Subcutaneous abdominal adipose tissue (tissue), 5 donors: Measurements from ENCODE around the gene LRWD1.
A peak's percentile ranks its signal among the peaks of the same experiment; 100 is the strongest.
"Not testable (repeated sequence)": the region's sequence is repeated elsewhere in the genome, so short reads cannot be mapped to it uniquely, and the experiment has no call there.

ENCODE experiments used
- H3K27ac ChIP-seq: one replicate; pipeline ENCODE4 v1.7.0; 2013; ENCODE audit warnings: low read depth, mild to moderate bottlenecking, inconsistent platforms, low read length, moderate library complexity
- H3K27me3 ChIP-seq, 5 donors: one replicate each; pipeline ENCODE4 v1.7.0; 2013; ENCODE audit warnings: low read length in 5 of 5, inconsistent platforms in 1 of 5; ENCODE audit not compliant: control insufficient read depth in 5 of 5, insufficient read depth in 4 of 5
- H3K36me3 ChIP-seq, 5 donors: one replicate each; pipeline ENCODE4 v1.7.0; 2013; ENCODE audit warnings: low read length in 5 of 5; ENCODE audit not compliant: control insufficient read depth in 5 of 5, insufficient read depth in 5 of 5
- H3K4me1 ChIP-seq, 5 donors: one replicate each; pipeline ENCODE4 v1.7.0; 2013; ENCODE audit warnings: low read length in 5 of 5, mild to moderate bottlenecking in 3 of 5, moderate library complexity in 1 of 5; ENCODE audit not compliant: control insufficient read depth in 5 of 5, insufficient read depth in 5 of 5
- H3K4me3 ChIP-seq, 5 donors: one replicate each; pipeline ENCODE4 v1.7.0; 2013; ENCODE audit warnings: low read length in 5 of 5, low read depth in 1 of 5
- H3K9ac ChIP-seq, 5 donors: one replicate each; pipeline ENCODE4 v1.7.0; 2013; ENCODE audit warnings: low read length in 5 of 5, mild to moderate bottlenecking in 4 of 5, moderate library complexity in 3 of 5
- H3K9me3 ChIP-seq, 5 donors: one replicate each; pipeline ENCODE4 v1.7.0; 2013; ENCODE audit warnings: low read length in 5 of 5; ENCODE audit not compliant: control insufficient read depth in 5 of 5
- donor health status: healthy.
- donor health status: healthy.
- donor health status: healthy.
- donor health status: healthy.
- donor health status: healthy.

The LRWD1 gene

DNA sequence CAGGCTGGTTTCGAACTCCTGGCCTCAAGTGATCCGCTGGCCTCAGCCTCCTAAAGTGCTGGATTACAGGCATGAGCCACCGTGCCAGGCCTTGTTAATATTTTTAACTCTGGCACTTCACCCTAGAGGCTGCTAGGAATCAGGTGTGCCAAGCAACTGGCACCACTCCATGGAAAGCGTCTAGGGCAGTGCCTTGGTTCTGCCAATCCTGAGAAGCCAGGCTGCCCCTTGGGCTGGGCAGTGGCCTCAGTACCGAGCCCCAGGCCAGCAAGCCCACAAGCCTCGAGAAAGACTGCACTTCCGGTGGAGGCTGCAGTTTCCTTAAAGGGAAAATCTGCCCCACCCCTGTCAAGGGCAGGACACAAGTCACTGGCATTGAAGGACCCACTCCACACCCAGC is 11.5 kb upstream of the LRWD1 start:
- H3K4me3 ChIP-seq: no peak overlapping the region
- H3K4me1 ChIP-seq: peaks cover 0 to 9% (median 7%) of the 10 kb centered on the region in 5 donors
- no peaks in the 10 kb centered on the region for H3K9me3 ChIP-seq
- no peaks in the 10 kb centered on the region for H3K27me3 ChIP-seq
- peaks cover 0 to 30% (median 22%) of the 10 kb centered on the region in 5 donors for H3K36me3 ChIP-seq
- H3K9ac ChIP-seq: no peak overlapping the region
- H3K27ac ChIP-seq: no peak overlapping the region

DNA sequence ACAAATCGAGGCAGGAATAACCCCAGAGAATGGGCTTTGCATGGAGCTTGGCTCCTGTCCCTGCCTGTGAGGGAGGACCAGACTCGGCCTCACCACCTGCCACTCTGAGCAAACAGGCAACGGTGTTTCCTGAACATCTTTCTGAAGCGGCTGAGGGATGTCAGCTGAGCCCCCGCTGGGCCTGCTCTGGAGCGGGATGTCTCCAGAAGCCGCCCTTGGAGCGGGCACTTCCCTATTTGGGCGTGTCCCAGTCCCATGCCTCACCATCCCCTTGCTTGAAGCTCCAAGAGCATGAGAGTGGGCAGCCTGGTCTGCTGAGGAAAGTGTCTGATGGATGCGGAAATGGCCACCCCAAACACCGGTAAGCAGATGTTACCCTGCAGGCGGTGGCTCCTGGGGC is 10.3 kb upstream of the LRWD1 start:
- H3K9ac ChIP-seq: no peak overlapping the region
- no peak overlapping the region for H3K27ac ChIP-seq
- H3K4me1 ChIP-seq: peaks cover 0 to 9% (median 7%) of the 10 kb centered on the region in 5 donors
- H3K9me3 ChIP-seq: no peaks in the 10 kb centered on the region
- H3K27me3 ChIP-seq: no peaks in the 10 kb centered on the region
- H3K4me3 ChIP-seq: no peak overlapping the region
- peaks cover 0 to 41% (median 30%) of the 10 kb centered on the region in 5 donors for H3K36me3 ChIP-seq

DNA sequence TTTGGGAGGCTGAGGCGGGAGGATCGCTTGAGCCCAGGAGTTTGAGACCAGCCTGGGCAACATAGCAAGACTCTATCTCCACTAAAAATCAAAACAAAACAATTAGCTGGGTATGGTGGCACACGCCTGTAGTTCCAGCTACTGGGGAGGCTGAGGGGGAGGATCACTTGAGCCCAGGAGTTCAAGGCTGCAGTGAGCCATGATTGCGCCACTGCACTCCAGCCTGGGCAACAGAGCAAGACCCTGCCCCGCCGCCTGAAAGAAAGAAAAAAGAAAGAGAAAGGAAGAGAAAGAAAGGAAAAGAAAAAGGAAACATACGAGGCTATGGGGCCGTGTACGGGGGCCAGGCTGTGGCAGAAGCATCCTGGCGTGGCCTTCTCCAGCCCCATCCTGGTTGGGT is 9.9 kb upstream of the LRWD1 start:
- H3K36me3 ChIP-seq: peaks cover 0 to 44% (median 32%) of the 10 kb centered on the region in 5 donors
- not testable (repeated sequence) for H3K9me3 ChIP-seq, H3K9ac ChIP-seq, H3K27ac ChIP-seq, H3K27me3 ChIP-seq, H3K4me1 ChIP-seq, H3K4me3 ChIP-seq

DNA sequence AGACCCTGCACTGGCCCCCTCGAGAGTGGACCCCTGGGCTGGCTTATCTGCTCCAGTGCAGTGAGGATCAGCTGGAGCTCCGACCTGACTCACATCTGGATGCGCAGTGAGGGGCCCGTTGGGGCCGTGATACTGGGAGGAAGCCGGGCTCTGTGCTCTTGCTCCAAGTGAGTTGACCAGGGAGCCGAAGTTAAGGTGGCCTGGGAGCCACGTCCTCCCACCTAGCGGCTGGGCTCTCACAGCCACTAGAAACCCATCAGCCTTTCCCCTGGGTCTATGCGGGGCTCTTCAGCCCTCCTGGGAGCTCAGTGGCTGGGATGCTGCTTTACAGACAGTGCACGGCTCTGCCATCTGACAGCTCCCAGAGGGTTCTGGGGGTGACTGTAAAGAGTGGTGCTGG is 9.2 kb upstream of the LRWD1 start:
- peaks cover 0 to 47% (median 32%) of the 10 kb centered on the region in 5 donors for H3K36me3 ChIP-seq
- H3K4me3 ChIP-seq: no peak overlapping the region
- no peak overlapping the region for H3K9ac ChIP-seq
- H3K4me1 ChIP-seq: peaks cover 0 to 9% (median 7%) of the 10 kb centered on the region in 5 donors
- no peaks in the 10 kb centered on the region for H3K27me3 ChIP-seq
- no peaks in the 10 kb centered on the region for H3K9me3 ChIP-seq
- no peak overlapping the region for H3K27ac ChIP-seq

DNA sequence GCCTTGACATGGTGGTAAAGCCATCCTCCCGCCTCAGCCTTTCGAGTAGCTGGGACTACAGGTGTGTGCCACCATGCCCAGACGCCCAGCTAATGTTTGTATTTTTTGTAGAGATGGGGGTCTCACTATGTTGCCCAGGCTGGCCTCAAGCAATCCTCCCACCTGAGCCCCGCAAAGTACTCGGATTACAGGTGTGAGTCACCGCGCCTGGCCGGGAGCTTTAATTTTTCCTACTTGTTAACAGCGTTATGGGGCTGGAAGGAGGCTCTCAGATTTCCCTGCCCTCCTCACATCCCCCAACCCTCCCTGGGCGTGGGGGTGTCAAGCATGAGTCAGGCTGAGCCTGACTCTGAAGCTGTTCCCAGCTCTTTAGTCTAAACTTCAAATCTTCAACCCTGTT is 8.5 kb upstream of the LRWD1 start:
- no peaks in the 10 kb centered on the region for H3K27me3 ChIP-seq
- H3K36me3 ChIP-seq: peaks cover 0 to 48% (median 32%) of the 10 kb centered on the region in 5 donors

DNA sequence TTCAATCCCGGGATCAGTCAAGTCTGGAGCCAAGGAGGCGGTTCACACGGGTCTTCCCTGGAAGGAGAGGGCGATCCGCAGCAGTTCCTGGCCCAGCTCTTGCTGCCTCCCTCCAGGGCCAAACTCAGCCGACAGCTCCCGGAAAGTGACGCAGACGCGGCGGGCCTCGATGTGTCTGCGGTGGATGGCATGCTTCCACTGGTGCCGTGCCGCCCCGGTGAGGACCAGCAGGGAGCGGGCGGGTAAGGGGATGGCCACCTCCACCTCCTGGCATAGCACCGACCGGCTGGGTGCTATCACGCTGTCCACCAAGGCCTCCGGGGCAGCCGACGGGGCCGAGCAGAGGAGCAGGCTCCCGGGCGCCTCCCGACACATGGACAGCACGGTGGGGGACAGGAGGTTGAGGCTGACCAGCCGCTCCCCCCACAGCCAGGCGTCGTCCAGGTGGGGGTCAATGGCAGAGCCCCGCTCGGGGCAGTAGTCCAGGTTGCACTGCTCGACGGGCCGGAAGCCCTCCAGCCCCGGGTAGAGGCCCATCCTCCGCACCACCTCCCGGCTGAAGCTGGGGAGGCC is 7.3 kb upstream of the LRWD1 start:
- peaks cover 0 to 48% (median 32%) of the 10 kb centered on the region in 5 donors for H3K36me3 ChIP-seq
- H3K4me3 ChIP-seq: no peak overlapping the region
- H3K9ac ChIP-seq: no peak overlapping the region
- H3K27me3 ChIP-seq: no peaks in the 10 kb centered on the region
- no peaks in the 10 kb centered on the region for H3K9me3 ChIP-seq
- no peak overlapping the region for H3K27ac ChIP-seq
- no peaks in the 10 kb centered on the region for H3K4me1 ChIP-seq

More for the DNA sequence above, 8.5 kb upstream of the LRWD1 start:
- Histone ChIP-seq H3K4me3 (no peak overlapping the region), H3K4me1 (peaks cover 0 to 7% (median 6%) of the 10 kb centered on the region in 5 donors), H3K9ac (no peak overlapping the region), H3K9me3 (no peaks in the 10 kb centered on the region), H3K27ac (no peak overlapping the region)

DNA sequence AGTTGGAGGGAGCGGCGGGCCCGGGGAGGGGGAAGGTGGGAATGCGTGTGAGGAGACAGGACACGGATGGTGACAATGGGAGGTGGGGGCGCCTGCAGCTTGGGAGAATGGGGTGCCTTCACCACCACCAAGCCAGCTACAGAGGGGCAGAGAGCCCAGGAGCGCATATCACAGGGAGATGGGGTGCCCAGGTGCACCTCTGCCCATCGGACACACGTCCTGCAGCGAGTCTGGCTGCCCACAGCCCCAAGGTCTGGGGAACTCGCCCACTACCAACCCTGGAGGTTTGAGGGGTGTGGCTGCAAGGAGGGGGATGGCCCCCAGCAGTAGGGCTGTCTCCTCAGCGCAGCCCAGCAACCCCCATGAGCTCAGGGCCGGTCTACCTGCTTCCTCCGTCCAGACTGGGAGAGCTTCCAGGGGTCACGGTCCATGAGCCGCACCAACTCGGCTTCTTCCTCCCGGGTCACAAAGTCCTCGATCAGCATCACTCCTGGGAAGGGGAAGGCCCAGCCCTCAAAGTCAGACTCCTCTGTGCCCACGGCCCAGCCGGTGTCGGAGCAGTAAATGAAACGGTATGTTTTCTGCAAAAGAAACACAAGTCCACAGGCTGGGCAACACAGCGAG is 5.5 kb upstream of the LRWD1 start:
- Histone ChIP-seq H3K4me1 (peaks cover 2 to 12% (median 10%) of the 10 kb centered on the region in 5 donors), H3K27ac (no peak overlapping the region), H3K9me3 (no peaks in the 10 kb centered on the region), H3K9ac (no peak overlapping the region), H3K4me3 (no peak overlapping the region), H3K27me3 (no peaks in the 10 kb centered on the region), H3K36me3 (peaks cover 0 to 48% (median 32%) of the 10 kb centered on the region in 5 donors)

DNA sequence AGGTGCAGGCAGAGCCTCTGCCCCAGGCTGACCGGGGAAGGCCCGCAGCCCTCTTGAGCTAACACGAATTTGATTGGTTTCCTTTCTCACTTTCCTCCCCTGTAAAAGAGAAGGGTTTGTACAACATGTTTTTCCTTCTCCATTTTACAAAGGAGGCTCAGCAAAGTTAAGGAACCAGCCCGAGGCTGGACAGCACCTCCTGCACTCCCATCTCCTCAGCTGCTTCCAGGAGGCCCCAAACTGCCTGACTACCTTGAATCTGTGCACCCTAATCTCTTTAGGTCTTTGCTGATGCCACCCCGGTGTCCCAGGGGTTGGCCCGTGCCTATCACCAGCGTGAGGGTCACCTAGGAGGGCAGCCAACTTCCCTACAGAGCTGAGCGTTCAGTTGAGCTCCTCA is 4.3 kb upstream of the LRWD1 start:
- Histone ChIP-seq H3K9ac (no peak overlapping the region), H3K9me3 (no peaks in the 10 kb centered on the region), H3K4me3 (no peak overlapping the region), H3K36me3 (peaks cover 0 to 46% (median 32%) of the 10 kb centered on the region in 5 donors), H3K4me1 (peaks cover 2 to 19% (median 16%) of the 10 kb centered on the region in 5 donors), H3K27me3 (no peaks in the 10 kb centered on the region), H3K27ac (no peak overlapping the region)

DNA sequence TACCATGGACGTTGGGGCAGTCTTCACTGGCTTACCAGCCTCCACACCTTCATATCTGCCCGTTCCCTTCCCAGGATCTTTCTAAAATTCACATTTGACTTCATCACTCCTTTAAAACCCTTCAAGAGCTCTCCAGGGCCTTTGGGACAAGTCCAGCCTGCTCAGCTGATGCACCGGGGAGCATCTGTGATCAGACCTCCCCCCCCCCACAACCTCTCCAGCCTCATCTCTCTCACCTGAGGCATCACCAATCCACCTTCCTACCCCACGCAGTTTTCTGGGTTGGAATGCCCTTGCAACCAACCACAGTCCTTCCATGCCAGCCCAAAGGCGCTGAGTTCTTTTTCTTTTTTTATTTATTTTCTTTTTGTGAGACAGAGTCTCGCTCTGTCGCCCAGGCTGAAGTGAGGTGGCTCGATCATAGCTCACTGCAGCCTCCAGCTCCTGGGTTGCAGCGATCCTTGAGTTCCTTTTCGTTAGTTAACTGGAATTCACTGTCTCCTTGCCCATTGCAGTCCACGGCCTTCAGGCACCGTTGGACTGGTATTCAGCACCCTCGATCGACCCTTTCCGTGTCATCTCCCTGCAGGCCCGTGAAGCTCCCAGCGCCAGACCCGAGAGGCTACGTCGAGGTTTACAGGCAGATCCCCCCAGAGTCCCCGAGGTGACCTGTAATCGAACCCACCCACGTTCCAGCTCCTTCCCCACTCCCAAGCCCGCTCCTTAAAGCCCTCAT is 775 bp upstream of the LRWD1 start:
- H3K4me3 ChIP-seq: peak overlapping the region; percentile 91 to 100 (median 98)
- H3K9me3 ChIP-seq: no peaks in the 10 kb centered on the region
- H3K4me1 ChIP-seq: peaks cover 4 to 28% (median 23%) of the 10 kb centered on the region in 5 donors
- H3K27me3 ChIP-seq: no peaks in the 10 kb centered on the region
- peak overlapping the region; percentile 81 to 100 (median 98) for H3K9ac ChIP-seq
- peak overlapping the region; percentile 74 for H3K27ac ChIP-seq
- peaks cover 0 to 22% (median 6%) of the 10 kb centered on the region in 5 donors for H3K36me3 ChIP-seq

DNA sequence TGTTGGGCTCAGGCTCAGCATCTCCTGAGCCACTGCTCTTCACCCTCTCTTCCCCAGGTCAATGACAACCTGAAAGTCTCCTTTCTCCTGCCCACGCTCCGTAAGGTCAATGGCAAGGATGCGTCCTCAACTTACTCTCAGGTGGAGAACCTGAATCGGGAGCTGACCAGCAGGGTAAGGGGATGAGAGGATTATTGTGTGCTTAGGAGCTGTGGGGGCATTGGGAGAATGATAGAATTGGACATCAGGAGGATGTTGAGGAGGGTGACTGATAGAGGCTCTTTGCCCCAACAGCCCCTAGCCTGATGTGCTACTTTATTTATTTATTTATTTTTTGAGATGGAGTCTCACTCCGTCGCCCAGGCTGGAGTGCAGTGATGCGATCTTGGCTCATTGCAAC is 1.3 kb downstream of the LRWD1 start:
- Histone ChIP-seq H3K27me3 (no peaks in the 10 kb centered on the region), H3K4me3 (peak overlapping the region in 2 of 5 donors; percentile 100), H3K36me3 (peaks cover 0 to 19% (median 4%) of the 10 kb centered on the region in 5 donors), H3K4me1 (peaks cover 4 to 31% (median 23%) of the 10 kb centered on the region in 5 donors), H3K9me3 (no peaks in the 10 kb centered on the region), H3K27ac (no peak overlapping the region), H3K9ac (peak overlapping the region in 1 of 5 donors; percentile 77)
